UCSD-AML1 (cell line): ENCODE data around the gene CLN5.
A peak's percentile ranks its signal among the peaks of the same experiment; 100 is the strongest.
"Not testable (repeated sequence)": the region's sequence is repeated elsewhere in the genome, so short reads cannot be mapped to it uniquely, and the experiment has no call there.

Experiments
- DNase-seq: peaks from one replicate; lab custom pipeline; 2025; ENCODE audit not compliant: unreplicated experiment; lab: John Stamatoyannopoulos, UW

The CLN5 gene

GRCh38 chr13:76975863-76976262 lies 16.0 kb upstream of the CLN5 start:
- no peak for DNase-seq

- DNase-seq: no peak
Observed at GRCh38 chr13:76976490-76976889, 15.4 kb upstream of the CLN5 start.

DNA sequence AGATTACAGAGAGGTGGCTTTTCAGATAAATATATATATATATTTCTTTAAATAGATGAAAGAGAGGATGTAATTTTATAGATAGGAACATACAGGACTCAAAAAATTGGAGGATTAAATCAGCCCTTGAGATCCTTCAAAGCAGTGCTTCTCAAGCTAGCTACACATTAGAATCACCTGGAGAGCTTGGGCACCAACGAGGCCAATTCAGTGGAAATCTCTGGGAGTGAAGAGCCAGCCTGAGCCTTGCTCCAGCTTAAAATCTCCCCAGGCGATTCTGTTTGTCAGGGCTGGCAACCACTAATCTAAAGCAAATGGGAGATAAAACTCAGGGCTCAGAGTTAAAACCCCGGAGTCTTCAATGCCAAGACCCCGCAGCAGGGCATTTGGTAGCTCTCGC lies 15.0 kb upstream of the CLN5 start:
- no peak for DNase-seq

DNA sequence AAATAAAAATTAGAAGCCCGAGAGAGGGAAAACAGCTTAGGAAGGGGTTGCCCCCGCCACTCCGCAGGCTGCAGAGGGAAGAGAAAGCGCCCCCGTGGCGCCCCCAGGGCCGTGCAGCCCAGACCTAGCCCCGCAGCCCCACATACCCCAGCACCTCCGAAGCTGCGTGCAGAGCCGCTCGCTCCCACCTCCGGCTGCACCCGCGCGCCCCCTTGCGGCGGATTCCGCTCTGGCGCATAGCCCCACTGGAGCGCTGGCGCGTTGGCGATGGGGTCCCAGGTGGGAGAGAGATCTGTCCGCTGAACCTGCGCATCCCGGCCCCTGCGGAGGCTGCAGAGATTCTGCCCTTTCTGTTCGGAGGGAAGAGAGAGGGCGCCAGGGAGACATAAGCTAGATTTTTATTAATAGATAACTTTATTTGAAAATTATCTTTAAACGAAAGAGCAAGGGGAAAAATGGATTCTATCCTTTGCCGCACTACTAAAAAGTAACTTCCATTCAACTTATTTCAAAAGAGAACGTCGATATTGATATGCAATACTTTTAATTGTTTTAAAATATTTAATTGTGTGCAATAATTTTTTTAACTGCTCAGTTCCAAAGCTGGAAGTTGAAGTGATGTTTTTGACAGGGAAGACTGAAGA lies 11.7 kb upstream of the CLN5 start:
- peak; percentile 78 for DNase-seq

GRCh38 chr13:76982061-76982460 lies 9.8 kb upstream of the CLN5 start:
- no peak for DNase-seq

GRCh38 chr13:76983676-76984075 lies 8.2 kb upstream of the CLN5 start:
- DNase-seq: no peak

DNA sequence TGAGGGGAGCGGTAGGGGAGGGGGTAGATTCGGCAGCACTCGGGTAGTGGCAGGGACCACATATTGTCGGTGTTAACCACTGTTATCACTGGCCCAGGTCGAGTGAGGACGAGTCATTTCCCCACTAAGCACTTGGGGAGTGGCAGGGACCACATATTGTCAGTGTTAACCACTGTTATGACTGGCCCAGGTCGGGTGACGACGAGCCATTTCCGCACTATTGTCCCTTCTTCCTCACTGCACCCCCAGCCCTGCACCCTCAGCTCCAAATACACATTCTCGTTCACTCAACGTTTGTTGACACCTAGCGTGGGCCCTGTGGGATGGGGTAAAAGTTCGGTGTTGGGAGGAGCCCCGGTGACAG lies 467 bp upstream of the CLN5 start:
- no peak for DNase-seq

- DNase-seq: peak; percentile 28
Observed at GRCh38 chr13:76992548-76993001, 694 bp downstream of the CLN5 start.

- DNase-seq: no peak
Observed at GRCh38 chr13:76993021-76993420, 1.1 kb downstream of the CLN5 start.

DNA sequence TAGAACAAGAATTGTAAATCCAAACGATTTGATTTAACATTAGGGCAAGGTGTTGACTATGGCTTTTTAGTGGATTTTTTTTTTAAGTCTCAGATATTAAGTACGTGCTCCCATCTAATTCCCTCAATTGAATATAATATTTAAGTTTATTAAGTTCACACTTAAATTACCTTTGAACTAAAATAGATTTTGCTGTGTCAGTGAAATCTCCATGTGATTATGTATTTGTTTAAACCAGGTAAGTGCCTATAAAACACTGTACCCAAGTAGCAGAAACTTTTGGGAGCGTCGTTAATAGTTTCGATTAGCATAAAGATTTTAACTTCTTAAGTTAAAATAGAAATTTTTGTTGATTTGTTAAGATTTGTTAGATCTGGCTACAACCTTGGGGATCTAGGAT lies 1.6 kb downstream of the CLN5 start:
- no peak for DNase-seq

- no peak for DNase-seq
Observed at GRCh38 chr13:76994281-76994680, 2.4 kb downstream of the CLN5 start.

DNA sequence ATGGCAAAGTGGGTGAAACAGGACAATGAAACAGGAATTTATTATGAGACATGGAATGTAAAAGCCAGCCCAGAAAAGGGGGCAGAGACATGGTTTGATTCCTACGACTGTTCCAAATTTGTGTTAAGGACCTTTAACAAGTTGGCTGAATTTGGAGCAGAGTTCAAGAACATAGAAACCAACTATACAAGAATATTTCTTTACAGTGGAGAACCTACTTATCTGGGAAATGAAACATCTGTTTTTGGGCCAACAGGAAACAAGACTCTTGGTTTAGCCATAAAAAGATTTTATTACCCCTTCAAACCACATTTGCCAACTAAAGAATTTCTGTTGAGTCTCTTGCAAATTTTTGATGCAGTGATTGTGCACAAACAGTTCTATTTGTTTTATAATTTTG lies 8.6 kb downstream of the CLN5 start:
- DNase-seq: no peak

- DNase-seq: no peak
Observed at GRCh38 chr13:77001540-77001939, 9.7 kb downstream of the CLN5 start.

DNA sequence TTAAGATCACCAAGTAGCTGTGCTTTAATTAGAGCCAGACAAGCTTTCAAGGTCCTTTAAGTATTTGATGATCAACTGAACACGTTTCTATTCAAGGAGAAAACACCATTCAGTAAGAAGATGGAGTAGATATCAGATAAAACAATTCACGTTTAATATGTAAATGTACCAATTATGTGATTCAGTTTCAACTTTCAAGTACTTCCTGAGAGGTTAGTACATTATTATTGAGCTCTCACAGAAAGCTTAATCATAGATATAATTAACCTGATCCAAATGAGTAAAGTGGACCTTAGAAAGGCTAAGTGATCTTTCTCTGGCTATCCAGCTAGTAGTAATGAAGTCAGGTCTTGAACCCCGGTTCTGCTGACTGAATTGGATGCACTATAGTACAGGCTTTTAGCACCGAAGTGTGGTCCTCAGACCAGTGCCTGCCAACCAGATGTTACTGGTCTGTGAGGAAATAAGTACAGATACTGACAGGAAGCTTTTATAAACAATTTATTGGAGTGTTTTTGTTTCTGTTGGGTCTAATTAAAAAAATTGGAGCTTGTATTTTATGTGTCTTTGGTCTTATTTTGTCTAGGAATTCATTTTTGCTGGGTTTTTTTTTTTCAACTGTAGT lies 10.2 kb downstream of the CLN5 start:
- no peak for DNase-seq

GRCh38 chr13:77002590-77003190 lies 10.8 kb downstream of the CLN5 start:
- no peak for DNase-seq

GRCh38 chr13:77008337-77008736 lies 16.5 kb downstream of the CLN5 start:
- DNase-seq: not testable (repeated sequence)

GRCh38 chr13:77009011-77009410 lies 17.1 kb downstream of the CLN5 start:
- DNase-seq: no peak

- not testable (repeated sequence) for DNase-seq
Observed at GRCh38 chr13:77009719-77010118, 17.8 kb downstream of the CLN5 start.

GRCh38 chr13:77013853-77014542 lies 22.1 kb downstream of the CLN5 start:
- DNase-seq: no peak

DNA sequence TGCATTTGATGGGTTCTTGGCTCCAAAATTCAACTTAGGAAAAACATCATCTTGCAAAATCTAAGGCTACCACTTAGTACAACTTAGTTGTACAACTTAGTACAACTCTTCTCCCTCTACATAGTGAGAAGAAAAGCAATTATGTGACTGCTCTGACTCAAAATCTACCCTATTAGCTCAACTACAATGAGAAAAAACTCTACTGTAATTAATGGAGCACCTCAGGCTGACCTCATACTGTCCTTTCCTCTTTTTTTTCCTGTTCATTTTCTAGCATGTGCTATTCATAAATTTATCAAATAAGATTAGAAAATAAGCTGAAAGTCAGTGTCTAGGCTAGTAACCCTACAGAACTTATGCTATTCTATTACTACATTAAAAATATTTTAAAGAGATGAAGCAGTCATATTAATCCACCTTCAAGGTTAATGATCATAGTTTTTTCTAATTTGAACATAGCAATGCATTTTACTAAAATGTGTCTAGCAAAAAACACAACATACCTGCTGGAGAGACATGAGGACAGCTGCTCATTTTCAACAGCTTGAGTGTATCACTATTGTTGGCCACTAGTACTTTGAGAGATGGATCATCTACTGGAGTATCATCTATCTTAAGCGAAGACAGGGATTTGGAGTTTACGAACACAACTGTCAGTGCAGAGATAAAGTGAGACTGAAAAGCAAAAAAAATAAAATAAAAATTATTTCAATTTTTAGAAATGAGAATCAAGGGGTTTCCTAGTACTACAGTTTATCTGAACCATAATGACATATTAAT lies 23.2 kb downstream of the CLN5 start:
- no peak for DNase-seq

DNA sequence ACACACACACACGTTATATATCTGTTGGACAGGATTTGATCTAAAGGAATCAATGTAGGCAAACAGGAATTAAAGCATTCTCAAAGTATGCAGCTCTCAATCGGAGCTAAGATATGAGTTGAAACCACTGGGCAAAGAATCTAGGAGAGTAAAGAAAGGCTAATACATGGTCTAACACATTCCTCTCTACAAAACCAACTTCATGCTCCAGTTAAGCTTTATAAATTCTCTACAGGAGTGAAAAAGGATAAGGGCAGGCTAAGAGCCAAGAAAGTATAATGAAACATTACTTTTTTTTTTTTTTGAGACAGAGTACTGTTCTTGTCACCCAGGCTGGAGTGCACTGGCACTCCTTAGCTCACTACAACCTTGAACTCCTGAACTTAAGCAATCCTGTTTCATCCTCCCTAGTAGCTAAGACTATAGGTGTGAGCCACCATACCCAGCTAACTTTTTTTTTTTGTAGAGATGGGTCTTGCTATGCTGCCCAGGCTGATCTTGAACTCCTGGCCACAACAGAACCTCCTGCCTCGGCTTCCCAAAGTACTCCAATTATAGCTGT lies 24.5 kb downstream of the CLN5 start:
- DNase-seq: no peak
